ENCODE measurements around the gene IL12RB1.

DNA sequence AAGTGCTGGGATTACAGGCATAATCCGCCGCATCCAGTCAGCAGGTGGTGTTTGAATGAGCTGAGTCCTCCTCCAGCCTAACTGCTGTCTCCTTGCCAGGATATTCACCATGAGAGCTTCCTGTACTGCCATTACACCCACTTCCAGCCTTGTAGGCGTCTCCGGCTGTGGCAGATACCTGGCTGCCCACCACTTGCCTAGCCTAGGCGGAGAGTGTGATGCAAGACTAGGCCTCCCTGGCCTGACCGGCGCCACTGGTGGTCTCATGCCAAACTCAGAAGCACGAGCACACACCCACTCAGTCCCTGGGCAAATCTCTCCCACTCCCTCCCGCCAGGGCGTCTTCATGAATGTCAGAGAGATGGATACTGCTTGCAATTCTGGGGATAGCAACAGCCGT is 16.6 kb downstream of the IL12RB1 start:
- TF ChIP-seq TARDBP (IDR thresholded peaks at IDR 0.05; ENCODE audit: borderline replicate concordance) (no peak), POLR2AphosphoS2 (IDR thresholded peaks at IDR 0.05; ENCODE audit: low read depth, low read length) (no peak)

Measured in GM12878 (cell line).